Measurements from ENCODE around the gene ZC3H12D. TPM values are rescaled to one million over a fixed set of nuclear protein-coding genes. Genes with fewer than 3 reads are reported as not detected.
A peak's percentile ranks its signal among the peaks of the same experiment; 100 is the strongest.

Gene ZC3H12D
- total RNA-seq, 1 donor from 2014 or later: 0.36 TPM

DNA sequence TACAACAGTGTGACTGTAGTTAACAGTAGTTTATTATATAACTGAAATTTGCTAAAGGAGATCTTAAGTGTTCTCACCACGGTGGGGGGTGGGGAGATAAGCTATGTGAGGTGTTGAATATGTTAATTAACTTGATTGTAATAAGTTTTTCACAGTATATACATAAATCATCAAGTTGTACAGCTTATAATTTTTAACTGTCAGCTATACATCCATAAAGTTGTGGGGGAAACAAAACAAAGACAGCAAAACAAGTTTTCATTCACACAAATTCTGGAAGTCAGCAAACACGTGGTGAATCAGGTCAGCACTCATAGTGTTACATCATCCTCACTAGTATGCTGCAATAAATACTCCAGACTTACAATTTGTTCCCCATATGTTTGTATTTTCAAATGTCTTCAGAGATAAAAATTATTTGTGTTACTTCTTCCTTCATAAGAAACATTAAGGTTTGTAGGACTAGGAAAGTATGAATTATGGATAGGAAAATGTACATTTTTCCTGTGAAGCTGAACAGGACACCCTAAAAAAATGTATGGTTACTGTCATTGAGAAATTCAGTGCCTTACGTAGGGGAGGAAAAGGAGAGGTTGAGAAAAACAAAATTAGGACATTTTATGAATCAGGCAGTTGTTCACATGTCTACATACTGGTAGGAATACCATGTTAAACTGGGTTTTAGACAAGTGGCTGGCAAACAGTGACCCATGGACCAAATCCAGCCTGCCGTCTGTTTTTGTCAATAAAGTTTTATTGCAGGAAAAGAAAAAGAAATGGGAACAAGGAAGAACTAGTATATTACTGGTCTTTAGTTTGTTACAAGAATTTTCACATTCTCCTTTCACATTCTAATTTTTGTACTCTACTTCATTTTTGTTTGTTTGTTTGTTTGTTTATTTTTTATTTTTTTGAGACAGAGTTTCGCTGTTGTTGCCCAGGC lies 78.7 kb downstream of the ZC3H12D start:
- ATAC-seq: peak; percentile 38

DNA sequence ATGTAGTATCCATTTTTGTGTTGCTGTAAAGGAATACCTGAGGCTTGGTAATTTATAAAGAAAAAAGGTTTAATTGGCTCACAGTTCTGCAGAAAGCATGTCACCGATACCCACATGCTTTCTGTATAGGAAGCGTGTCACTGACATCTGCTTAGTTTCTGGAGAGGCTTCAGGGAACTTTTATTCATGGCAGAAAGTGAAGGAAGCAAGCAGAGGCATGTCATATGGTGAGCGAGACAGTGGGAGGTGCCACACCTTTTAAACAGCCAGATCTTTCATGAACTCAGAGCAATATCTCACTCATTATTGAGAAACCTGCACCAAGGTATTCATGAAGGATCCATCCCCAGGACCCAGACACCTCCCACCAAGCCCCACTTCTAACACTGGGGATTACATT lies 81.3 kb downstream of the ZC3H12D start:
- ATAC-seq: peak; percentile 81

DNA sequence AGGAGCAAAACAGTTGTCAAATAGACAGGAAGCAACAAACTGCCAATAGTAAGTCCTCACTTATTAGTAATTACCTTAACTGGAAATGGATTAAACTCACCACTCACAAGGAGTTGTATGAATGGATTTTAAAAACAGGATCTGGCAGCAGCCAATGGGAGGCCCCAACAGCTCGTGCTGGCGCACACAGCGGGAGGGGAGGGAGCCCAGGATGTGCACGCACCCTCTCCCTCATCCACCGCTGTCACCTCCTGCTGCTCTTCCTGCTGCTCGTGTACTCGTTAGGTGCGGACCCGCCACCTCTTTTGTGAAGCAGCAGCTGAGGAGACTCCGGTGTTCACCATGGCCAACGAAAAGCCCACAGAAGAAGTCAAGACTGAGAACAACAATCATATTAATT lies 84.8 kb downstream of the ZC3H12D start, which contains the start of gene SUMO4:
Gene SUMO4, plus strand, starts transcription at position 213 of the 400 bp plus-strand sequence. Its CDS starts 130 bp downstream, at position 343.
- ATAC-seq: no peak

DNA sequence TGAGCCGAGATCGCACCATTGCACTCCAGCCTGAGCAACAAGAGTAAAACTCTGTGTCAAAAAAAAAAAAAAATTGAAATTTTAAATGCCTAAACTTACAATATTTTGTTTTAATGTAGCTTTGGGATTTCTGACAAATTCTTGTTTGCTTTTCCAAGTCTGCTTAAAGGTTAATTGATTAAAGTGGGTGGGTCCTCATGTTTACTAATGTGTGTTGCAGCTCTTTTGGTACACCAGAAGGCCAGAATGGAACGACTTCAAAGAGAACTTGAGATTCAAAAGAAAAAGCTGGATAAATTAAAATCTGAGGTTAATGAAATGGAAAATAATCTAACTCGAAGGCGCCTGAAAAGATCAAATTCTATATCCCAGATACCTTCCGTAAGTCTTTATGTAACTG lies 87.4 kb downstream of the ZC3H12D start:
- no peak for ATAC-seq

Other genes with a start within 250 kb of the ZC3H12D start
- gene TAB2, start 167.3 kb downstream of the ZC3H12D start, total RNA-seq: 34.0 TPM
- gene SUMO4, start 84.8 kb downstream of the ZC3H12D start, total RNA-seq: 1.1 TPM
- gene PPIL4, start 61.0 kb upstream of the ZC3H12D start, total RNA-seq: 12.1 TPM
- 19.4 TPM for gene GINM1, start 81.4 kb upstream of the ZC3H12D start, total RNA-seq
- 13.5 TPM for gene KATNA1, start 163.7 kb upstream of the ZC3H12D start, total RNA-seq
- gene LATS1, start 233.1 kb upstream of the ZC3H12D start, total RNA-seq: 15.7 TPM

Data from esophagus mucosa (tissue), 1 donor.